Neural progenitor cell (in vitro differentiated cells): Measurements from ENCODE around the gene LIF. TPM values are rescaled to one million over a fixed set of nuclear protein-coding genes. Genes with fewer than 3 reads are reported as not detected.

ENCODE experiments used
- DNase-seq: peaks from one replicate; pipeline ENCODE4 v3.0.0-alpha.2; 2016; ENCODE audit warnings: low spot score
- H2AFZ ChIP-seq: fragments of 200-600 bp; sonication (generic); replicated peaks from 2 replicates; pipeline ENCODE4 v1.6.1; 2016; ENCODE audit warnings: antibody characterized with exemption
- H3F3A ChIP-seq: fragments of 200-600 bp; sonication (generic); 2 replicates; pipeline ENCODE4 v1.6.1; 2016; ENCODE audit warnings: antibody characterized with exemption, low read depth
- H3K27ac ChIP-seq: fragments of 200-600 bp; sonication (generic); 2 replicates; pipeline ENCODE4 v1.5.1; 2016; ENCODE audit warnings: mild to moderate bottlenecking
- H3K27me3 ChIP-seq: fragments of 200-600 bp; sonication (generic); 2 replicates; pipeline ENCODE4 v1.6.1; 2016; ENCODE audit warnings: mild to moderate bottlenecking, moderate library complexity
- H3K36me3 ChIP-seq: fragments of 200-600 bp; sonication (generic); 2 replicates; pipeline ENCODE4 v1.5.1; 2016
- H3K4me1 ChIP-seq: fragments of 200-600 bp; sonication (generic); 2 replicates; pipeline ENCODE4 v1.6.1; 2016; ENCODE audit warnings: mixed run types
- H3K4me2 ChIP-seq: fragments of 200-600 bp; sonication (generic); 2 replicates; pipeline ENCODE4 v1.6.1; 2016
- H3K4me3 ChIP-seq: fragments of 200-600 bp; sonication (generic); 2 replicates; pipeline ENCODE4 v1.5.1; 2016
- H3K79me2 ChIP-seq: fragments of 200-600 bp; sonication (generic); 2 replicates; pipeline ENCODE4 v1.6.1; 2016; ENCODE audit warnings: low read depth
- H3K9ac ChIP-seq: fragments of 200-600 bp; sonication (generic); 2 replicates; pipeline ENCODE4 v1.6.1; 2016
- H3K9me3 ChIP-seq: fragments of 200-600 bp; sonication (generic); 2 replicates; pipeline ENCODE4 v1.5.1; 2016; ENCODE audit warnings: low read depth
- H4K20me1 ChIP-seq: fragments of 200-600 bp; sonication (generic); 2 replicates; pipeline ENCODE4 v1.6.1; 2016; ENCODE audit warnings: low read depth
- H3K27ac Mint-ChIP-seq: 3 replicates; pipeline ENCODE4 v1.8.0; 2021; ENCODE audit warnings: mixed read lengths
- H3K27me3 Mint-ChIP-seq: 2 replicates; pipeline ENCODE4 v1.8.0; 2022; ENCODE audit warnings: low read depth, mild to moderate bottlenecking, inconsistent platforms, moderate library complexity, mixed read lengths; ENCODE audit not compliant: insufficient read depth
- H3K36me3 Mint-ChIP-seq: 3 replicates; pipeline ENCODE4 v1.8.0; 2021; ENCODE audit warnings: mixed read lengths
- H3K4me1 Mint-ChIP-seq: 3 replicates; pipeline ENCODE4 v1.8.0; 2021; ENCODE audit warnings: mixed read lengths
- H3K4me3 Mint-ChIP-seq: 3 replicates; pipeline ENCODE4 v1.8.0; 2021; ENCODE audit warnings: mild to moderate bottlenecking, moderate library complexity, mixed read lengths
- H3K9me3 Mint-ChIP-seq: 3 replicates; pipeline ENCODE4 v1.8.0; 2020; ENCODE audit warnings: mixed read lengths
- EZH2 ChIP-seq: fragments of 200-600 bp; sonication (generic); IDR thresholded peaks from 2 replicates; pipeline ENCODE4 v1.6.1; 2017; ENCODE audit warnings: antibody characterized with exemption, mild to moderate bottlenecking, moderate library complexity
- EZH2phosphoT487 ChIP-seq: fragments of 200-600 bp; sonication (generic); IDR thresholded peaks from 2 replicates; pipeline ENCODE4 v1.6.1; 2017; ENCODE audit warnings: antibody characterized with exemption
- total RNA-seq: library from RNA; depleted of rRNA; stranded (reverse); fragments of >200 nt; gene quantifications from 2 replicates; pipeline ENCODE4 v1.2.3, GENCODE V29; 2015; ENCODE audit warnings: low replicate concordance
- TF ChIP-seq, protein P1 (sequence below): fragments of 200-600 bp; sonication (generic); IDR thresholded peaks from 2 replicates; pipeline ENCODE4 v1.5.1; 2017; ENCODE audit warnings: antibody characterized with exemption, mild to moderate bottlenecking

LIF gene
- total RNA-seq, 1 donor from 2014 or later, result 0.21 TPM

DNA sequence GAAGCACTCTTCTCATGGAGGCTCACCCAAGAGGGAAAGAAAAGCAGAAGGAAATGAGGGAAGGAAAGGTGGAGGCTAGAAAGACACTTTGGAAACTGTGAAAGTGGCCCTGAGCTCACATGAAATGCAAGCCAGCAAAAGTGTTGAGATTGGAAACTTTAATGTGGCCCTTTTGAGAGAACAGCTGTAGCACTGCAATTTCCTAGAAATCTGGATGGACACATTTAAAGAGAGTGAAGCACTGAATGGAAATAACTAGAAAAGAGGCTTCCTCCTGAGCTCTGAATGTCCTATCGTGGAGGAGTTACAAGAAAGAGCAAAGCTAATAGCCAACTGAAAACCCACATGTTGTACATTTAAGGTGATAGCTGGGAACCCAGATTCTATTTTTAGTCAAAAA, 56.0 kb downstream of the LIF start:
- Histone ChIP-seq H4K20me1 (no peaks in the 10 kb centered on the region), H3K9ac (no peak overlapping the region), H3K4me2 (no peak overlapping the region), H3F3A (no peaks in the 10 kb centered on the region), H3K27me3 (no peaks in the 10 kb centered on the region), H3K36me3 (no peaks in the 10 kb centered on the region), H3K4me1 (no peaks in the 10 kb centered on the region), H3K79me2 (no peaks in the 10 kb centered on the region), H3K9me3 (no peaks in the 10 kb centered on the region), H2AFZ (no peak overlapping the region), H3K27ac (no peak overlapping the region), H3K4me3 (no peak overlapping the region)
- TF ChIP-seq EZH2phosphoT487 (no peak), EZH2 (no peak)
- TF ChIP-seq, protein P1, sequence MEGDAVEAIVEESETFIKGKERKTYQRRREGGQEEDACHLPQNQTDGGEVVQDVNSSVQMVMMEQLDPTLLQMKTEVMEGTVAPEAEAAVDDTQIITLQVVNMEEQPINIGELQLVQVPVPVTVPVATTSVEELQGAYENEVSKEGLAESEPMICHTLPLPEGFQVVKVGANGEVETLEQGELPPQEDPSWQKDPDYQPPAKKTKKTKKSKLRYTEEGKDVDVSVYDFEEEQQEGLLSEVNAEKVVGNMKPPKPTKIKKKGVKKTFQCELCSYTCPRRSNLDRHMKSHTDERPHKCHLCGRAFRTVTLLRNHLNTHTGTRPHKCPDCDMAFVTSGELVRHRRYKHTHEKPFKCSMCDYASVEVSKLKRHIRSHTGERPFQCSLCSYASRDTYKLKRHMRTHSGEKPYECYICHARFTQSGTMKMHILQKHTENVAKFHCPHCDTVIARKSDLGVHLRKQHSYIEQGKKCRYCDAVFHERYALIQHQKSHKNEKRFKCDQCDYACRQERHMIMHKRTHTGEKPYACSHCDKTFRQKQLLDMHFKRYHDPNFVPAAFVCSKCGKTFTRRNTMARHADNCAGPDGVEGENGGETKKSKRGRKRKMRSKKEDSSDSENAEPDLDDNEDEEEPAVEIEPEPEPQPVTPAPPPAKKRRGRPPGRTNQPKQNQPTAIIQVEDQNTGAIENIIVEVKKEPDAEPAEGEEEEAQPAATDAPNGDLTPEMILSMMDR, result no peak
- Mint-ChIP-seq H3K4me3 (no peak overlapping the region), H3K27ac (no peak overlapping the region), H3K4me1 (peaks cover 4% of the 10 kb centered on the region), H3K9me3 (no peaks in the 10 kb centered on the region), H3K36me3 (no peaks in the 10 kb centered on the region), H3K27me3 (no peaks in the 10 kb centered on the region)
- DNase-seq, result no peak

Other genes with a start within 250 kb of the LIF start
- not detected in 2 replicates for gene HORMAD2, start 166.3 kb downstream of the LIF start, total RNA-seq
- not detected in 2 replicates for gene OSM, start 20.1 kb upstream of the LIF start, total RNA-seq
- 6.2 and 23.1 TPM in 2 replicates for gene CASTOR1, start 42.7 kb upstream of the LIF start, total RNA-seq
- gene TBC1D10A, start 80.2 kb upstream of the LIF start, total RNA-seq, result 6.2 and 10.2 TPM in 2 replicates
- 29.2 and 48.4 TPM in 2 replicates for gene SF3A1, start 110.1 kb upstream of the LIF start, total RNA-seq
- 3.7 and 11.1 TPM in 2 replicates for gene CCDC157, start 110.2 kb upstream of the LIF start, total RNA-seq
- 11.9 and 38.5 TPM in 2 replicates for gene RNF215, start 140.7 kb upstream of the LIF start, total RNA-seq
- 4.9 and 5.7 TPM in 2 replicates for gene SEC14L2, start 150.3 kb upstream of the LIF start, total RNA-seq
- gene MTFP1, start 179.0 kb upstream of the LIF start, total RNA-seq, result 29.9 and 67.9 TPM in 2 replicates
- gene SEC14L3, start 225.3 kb upstream of the LIF start, total RNA-seq, result not detected in 2 replicates